ENCODE results near the gene BPIFB4. TPM values are rescaled to one million over a fixed set of nuclear protein-coding genes. Genes with fewer than 3 reads are reported as not detected.

The BPIFB4 gene
- total and polyA plus RNA-seq, 2 experiments from 2014 or later = not detected

DNA sequence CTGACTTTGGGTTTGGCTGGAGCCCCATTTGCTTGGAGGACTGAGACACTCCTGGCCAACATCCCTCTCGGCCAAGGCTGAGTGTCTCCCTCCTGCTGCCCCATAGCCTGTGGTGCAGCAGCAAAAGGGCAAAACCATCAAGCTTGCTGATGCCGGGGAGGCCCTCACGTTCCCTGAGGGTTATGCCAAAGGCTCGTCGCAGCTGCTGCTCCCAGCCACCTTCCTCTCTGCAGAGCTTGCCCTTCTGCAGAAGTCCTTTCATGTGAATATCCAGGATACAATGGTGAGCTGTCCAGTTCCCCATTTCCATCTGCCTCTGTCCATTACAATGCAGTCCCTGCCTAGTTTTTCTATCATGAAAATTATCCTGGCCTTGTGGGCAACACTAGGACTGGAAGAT lies 42.0 kb upstream of the BPIFB4 start:
- H3K4me1 ChIP-seq (ENCODE audit: insufficient read depth) = no peaks in the 10 kb centered on the region
- TF ChIP-seq, protein P1, sequence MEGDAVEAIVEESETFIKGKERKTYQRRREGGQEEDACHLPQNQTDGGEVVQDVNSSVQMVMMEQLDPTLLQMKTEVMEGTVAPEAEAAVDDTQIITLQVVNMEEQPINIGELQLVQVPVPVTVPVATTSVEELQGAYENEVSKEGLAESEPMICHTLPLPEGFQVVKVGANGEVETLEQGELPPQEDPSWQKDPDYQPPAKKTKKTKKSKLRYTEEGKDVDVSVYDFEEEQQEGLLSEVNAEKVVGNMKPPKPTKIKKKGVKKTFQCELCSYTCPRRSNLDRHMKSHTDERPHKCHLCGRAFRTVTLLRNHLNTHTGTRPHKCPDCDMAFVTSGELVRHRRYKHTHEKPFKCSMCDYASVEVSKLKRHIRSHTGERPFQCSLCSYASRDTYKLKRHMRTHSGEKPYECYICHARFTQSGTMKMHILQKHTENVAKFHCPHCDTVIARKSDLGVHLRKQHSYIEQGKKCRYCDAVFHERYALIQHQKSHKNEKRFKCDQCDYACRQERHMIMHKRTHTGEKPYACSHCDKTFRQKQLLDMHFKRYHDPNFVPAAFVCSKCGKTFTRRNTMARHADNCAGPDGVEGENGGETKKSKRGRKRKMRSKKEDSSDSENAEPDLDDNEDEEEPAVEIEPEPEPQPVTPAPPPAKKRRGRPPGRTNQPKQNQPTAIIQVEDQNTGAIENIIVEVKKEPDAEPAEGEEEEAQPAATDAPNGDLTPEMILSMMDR (IDR thresholded peaks at IDR 0.05; ENCODE audit: poor library complexity) = no peak
- no peak for TF ChIP-seq EZH2 (IDR thresholded peaks at IDR 0.05; ENCODE audit: borderline replicate concordance)
- no peak for TF ChIP-seq EZH2phosphoT487 (IDR thresholded peaks at IDR 0.05; ENCODE audit: low read depth, severe bottlenecking, unreplicated experiment)
- H3K27ac ChIP-seq = no peak overlapping the region
- H3K36me3 ChIP-seq (replicated peaks; ENCODE audit: insufficient read depth, low read depth) = no peaks in the 10 kb centered on the region
- DNase-seq (ENCODE audit: low spot score) = no peak
- H3K9me2 ChIP-seq (replicated peaks; ENCODE audit: insufficient read depth) = no peaks in the 10 kb centered on the region
- no peak overlapping the region for H3K4me2 ChIP-seq
- no peak overlapping the region for H3K4me3 ChIP-seq
- H4K20me1 ChIP-seq (ENCODE audit: insufficient read depth, poor library complexity, severe bottlenecking) = no peaks in the 10 kb centered on the region
- H3K79me2 ChIP-seq = no peaks in the 10 kb centered on the region
- 79% methylated on average over 5 of the region's 5 CpGs for WGBS (ENCODE audit: low lambda C conversion rate, missing lambda C conversion rate)
- peaks cover 12% of the 10 kb centered on the region for H3K27me3 ChIP-seq
- no peaks in the 10 kb centered on the region for H3K9me3 ChIP-seq (ENCODE audit: low read depth)
- H2AFZ ChIP-seq = no peak overlapping the region

DNA sequence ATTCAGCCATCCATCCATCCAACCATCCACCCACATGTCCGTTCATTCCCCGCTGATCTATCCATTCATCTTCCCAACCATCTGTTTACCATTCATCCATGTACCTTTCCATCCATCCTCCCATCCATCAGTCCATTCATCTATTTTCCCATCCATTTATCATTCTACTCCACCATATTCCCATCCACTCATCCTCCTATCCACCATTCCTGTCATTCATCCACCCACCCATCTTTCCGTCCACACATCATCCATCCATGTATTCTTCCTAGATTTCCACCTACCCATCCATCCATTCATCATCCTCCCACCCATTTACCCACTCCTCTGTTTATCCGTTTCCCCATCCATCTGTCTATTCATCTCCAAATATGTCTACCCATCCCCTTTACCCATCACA lies 41.2 kb upstream of the BPIFB4 start:
- no peak for DNase-seq (ENCODE audit: low spot score)
- Histone ChIP-seq H3K27ac (no peak overlapping the region), H4K20me1 (ENCODE audit: insufficient read depth, poor library complexity, severe bottlenecking) (no peaks in the 10 kb centered on the region), H3K79me2 (no peaks in the 10 kb centered on the region), H3K4me2 (no peak overlapping the region), H2AFZ (no peak overlapping the region), H3K9me3 (ENCODE audit: low read depth) (no peaks in the 10 kb centered on the region), H3K4me1 (ENCODE audit: insufficient read depth) (no peaks in the 10 kb centered on the region), H3K36me3 (replicated peaks; ENCODE audit: insufficient read depth, low read depth) (no peaks in the 10 kb centered on the region), H3K4me3 (no peak overlapping the region), H3K27me3 (peaks cover 12% of the 10 kb centered on the region), H3K9me2 (replicated peaks; ENCODE audit: insufficient read depth) (no peaks in the 10 kb centered on the region)
- 90% methylated on average over 4 of the region's 4 CpGs for WGBS (ENCODE audit: low lambda C conversion rate, missing lambda C conversion rate)
- TF ChIP-seq, protein P1 (IDR thresholded peaks at IDR 0.05; ENCODE audit: poor library complexity) = no peak
- no peak for TF ChIP-seq EZH2 (IDR thresholded peaks at IDR 0.05; ENCODE audit: borderline replicate concordance)

DNA sequence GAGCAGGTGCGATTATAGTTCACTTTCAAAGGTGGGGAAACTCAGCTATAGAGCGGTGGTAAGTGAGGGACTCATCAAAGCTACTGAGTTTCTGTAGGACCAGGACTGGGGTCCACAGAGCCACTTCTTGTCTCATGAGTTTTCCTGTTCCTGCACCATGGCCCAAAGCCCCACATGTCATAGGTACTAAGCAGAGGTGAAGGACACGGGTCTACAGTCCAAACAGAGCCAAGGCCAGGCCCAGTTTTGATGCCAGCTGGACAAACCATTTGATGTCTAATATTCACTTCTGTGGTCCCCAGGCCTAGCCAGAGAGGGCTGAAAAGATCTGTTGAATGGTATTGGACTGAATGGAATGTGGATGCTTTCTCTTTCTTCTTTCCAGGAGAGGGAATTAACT lies 37.0 kb upstream of the BPIFB4 start:
- DNase-seq (ENCODE audit: low spot score) = no peak
- H3K79me2 ChIP-seq = no peaks in the 10 kb centered on the region

More for the DNA sequence above, 37.0 kb upstream of the BPIFB4 start:
- Histone ChIP-seq H3K4me1 (ENCODE audit: insufficient read depth) (no peaks in the 10 kb centered on the region), H2AFZ (no peak overlapping the region), H3K36me3 (replicated peaks; ENCODE audit: insufficient read depth, low read depth) (no peaks in the 10 kb centered on the region), H3K9me2 (replicated peaks; ENCODE audit: insufficient read depth) (no peaks in the 10 kb centered on the region), H3K4me2 (no peak overlapping the region), H3K27me3 (peaks cover 4% of the 10 kb centered on the region), H4K20me1 (ENCODE audit: insufficient read depth, poor library complexity, severe bottlenecking) (no peaks in the 10 kb centered on the region), H3K4me3 (no peak overlapping the region), H3K27ac (no peak overlapping the region), H3K9me3 (ENCODE audit: low read depth) (no peaks in the 10 kb centered on the region)
- 91% methylated on average over 3 of the region's 3 CpGs for WGBS (ENCODE audit: low lambda C conversion rate, missing lambda C conversion rate)
- TF ChIP-seq EZH2 (IDR thresholded peaks at IDR 0.05; ENCODE audit: borderline replicate concordance) (no peak), EZH2phosphoT487 (IDR thresholded peaks at IDR 0.05; ENCODE audit: low read depth, severe bottlenecking, unreplicated experiment) (no peak)
- TF ChIP-seq, protein P1 (IDR thresholded peaks at IDR 0.05; ENCODE audit: poor library complexity) = no peak

Measured in hepatocyte (in vitro differentiated cells).